Endothelial cell of umbilical vein (primary cell): Measurements from ENCODE around the gene BCAR1. TPM values are rescaled to one million over a fixed set of nuclear protein-coding genes. Genes with fewer than 3 reads are reported as not detected.

ENCODE experiments used
- BruUV-seq: library from RNA; stranded (reverse); fragments of 400-500 nt; replicated peaks from 2 replicates; lab custom pipeline; 2021; lab: Mats Ljungman, UMichigan
- CTCF ChIA-PET: fragments of 300-600, 350-600 bp; sonication (Branson Sonifier 250); formaldehyde crosslinking; loops from one replicate; lab custom pipeline; 2021; ENCODE audit warnings: antibody characterized with exemption, inconsistent platforms; lab: Charles Lee
- POLR2A ChIA-PET: fragments of 300-600, 350-600 bp; sonication (Branson Sonifier 250); formaldehyde crosslinking; loops from one replicate; lab custom pipeline; 2021; ENCODE audit warnings: antibody characterized with exemption, inconsistent platforms; lab: Charles Lee
- DNase-seq: peaks from one replicate; pipeline ENCODE4 v3.0.0-alpha.2; 2011; ENCODE audit warnings: low read depth, low spot score
- FAIRE-seq: peaks from 2 replicates; lab custom pipeline; 2011; peaks lifted over from hg19 to GRCh38; lab: Jason Lieb, UNC
- H2AFZ ChIP-seq: 2 replicates; pipeline ENCODE4 v1.6.0; 2012; ENCODE audit warnings: low read depth, low read length, control low read depth, inconsistent platforms
- H3K27ac ChIP-seq: 2 replicates; pipeline ENCODE4 v1.5.1; 2011; ENCODE audit warnings: low read depth, mild to moderate bottlenecking, control low read depth, low read length, moderate library complexity; ENCODE audit not compliant: insufficient read depth
- H3K27me3 ChIP-seq, 2 experiments: 2 replicates each; pipeline versions ENCODE4 v1.6.0 to v1.6.1; 2011; ENCODE audit warnings: low read length in 2 of 2, mixed read lengths in 1 of 2; ENCODE audit not compliant: control insufficient read depth in 2 of 2, insufficient read depth in 2 of 2
- H3K36me3 ChIP-seq, 2 experiments: 2 replicates in 1 of 2; 3 replicates in 1 of 2; pipeline ENCODE4 v1.5.1; 2011; ENCODE audit warnings: low read length in 2 of 2, mild to moderate bottlenecking in 1 of 2, moderate library complexity in 1 of 2; ENCODE audit not compliant: control insufficient read depth in 2 of 2, insufficient read depth in 2 of 2; ENCODE audit errors: extremely low read depth in 1 of 2
- H3K4me1 ChIP-seq: 3 replicates; pipeline ENCODE4 v1.5.1; 2011; ENCODE audit warnings: mild to moderate bottlenecking, low read length; ENCODE audit not compliant: control insufficient read depth, insufficient read depth; ENCODE audit errors: extremely low read depth
- H3K4me2 ChIP-seq: 2 replicates; pipeline ENCODE4 v1.6.1; 2011; ENCODE audit warnings: low read length, control low read depth, mixed read lengths; ENCODE audit not compliant: insufficient read depth
- H3K4me3 ChIP-seq, 3 experiments: fragments of 200-600 bp in 1 of 3; sonication (generic), shearing (Covaris generic) in 1 of 3; replicated peaks in 1 of 3; 2 replicates each; pipeline ENCODE4 v1.5.1; 2011 to 2016; ENCODE audit warnings: control low read depth in 3 of 3, low read length in 3 of 3, mild to moderate bottlenecking in 2 of 3, inconsistent platforms in 1 of 3, low read depth in 1 of 3, moderate library complexity in 1 of 3; ENCODE audit not compliant: insufficient read depth in 1 of 3
- H3K79me2 ChIP-seq: 2 replicates; pipeline ENCODE4 v1.6.0; 2012; ENCODE audit warnings: low read length, inconsistent platforms; ENCODE audit not compliant: control insufficient read depth, insufficient read depth
- H3K9ac ChIP-seq: replicated peaks from 2 replicates; pipeline ENCODE3; 2011; ENCODE audit warnings: low read length, control low read depth; ENCODE audit not compliant: insufficient read depth; ENCODE audit errors: extremely low read depth
- H3K9me1 ChIP-seq: replicated peaks from 3 replicates; pipeline ENCODE4 v1.6.0; 2011; ENCODE audit warnings: mild to moderate bottlenecking, low read length; ENCODE audit not compliant: control insufficient read depth, insufficient read depth; ENCODE audit errors: extremely low read depth
- H3K9me3 ChIP-seq: replicated peaks from 2 replicates; pipeline ENCODE4 v1.5.1; 2012; ENCODE audit warnings: low read length, inconsistent platforms; ENCODE audit not compliant: control insufficient read depth, insufficient read depth
- H4K20me1 ChIP-seq: replicated peaks from 2 replicates; pipeline ENCODE3; 2011; ENCODE audit warnings: mild to moderate bottlenecking, low read length; ENCODE audit not compliant: control insufficient read depth, insufficient read depth; ENCODE audit errors: extremely low read depth
- CTCF ChIP-seq, 2 donors: IDR thresholded peaks; 1 replicate in 1 of 2; 2 replicates in 1 of 2; pipeline ENCODE4 v1.5.1; 2011; ENCODE audit warnings: low read length in 2 of 2, mild to moderate bottlenecking in 2 of 2, moderate library complexity in 2 of 2, control low read depth in 1 of 2, inconsistent platforms in 1 of 2, low read depth in 1 of 2; ENCODE audit not compliant: insufficient read depth in 1 of 2; ENCODE audit errors: extremely low read depth in 1 of 2
- EZH2 ChIP-seq: IDR thresholded peaks from 2 replicates; pipeline ENCODE4 v1.6.1; 2012; ENCODE audit warnings: borderline replicate concordance, low read depth, mild to moderate bottlenecking, moderate library complexity, low read length, inconsistent platforms; ENCODE audit not compliant: severe bottlenecking
- FOS ChIP-seq: IDR thresholded peaks from 2 replicates; pipeline ENCODE4 v1.6.1; 2011; ENCODE audit warnings: mild to moderate bottlenecking, low read length, moderate library complexity, borderline replicate concordance; ENCODE audit not compliant: insufficient read depth
- GATA2 ChIP-seq: IDR thresholded peaks from 2 replicates; pipeline ENCODE4 v1.7.0; 2011; ENCODE audit warnings: low read depth, mild to moderate bottlenecking, moderate library complexity, mixed read lengths, low read length; ENCODE audit not compliant: insufficient read length, insufficient read depth
- JUN ChIP-seq: IDR thresholded peaks from 2 replicates; pipeline ENCODE4 v1.6.1; 2011; ENCODE audit warnings: borderline replicate concordance, low read depth; ENCODE audit not compliant: insufficient read length, insufficient read depth
- MAX ChIP-seq: IDR thresholded peaks from 2 replicates; pipeline ENCODE4 v1.6.1; 2011; ENCODE audit not compliant: insufficient read depth, insufficient read length
- MYC ChIP-seq: IDR thresholded peaks from one replicate; pipeline ENCODE4 v1.6.1; 2011; ENCODE audit warnings: mild to moderate bottlenecking, low read depth, low read length
- POLR2A ChIP-seq: IDR thresholded peaks from 2 replicates; pipeline ENCODE4 v1.6.1; 2012; ENCODE audit warnings: low read depth, mild to moderate bottlenecking, control low read depth, low read length
- POLR2AphosphoS5 ChIP-seq: IDR thresholded peaks from 2 replicates; pipeline ENCODE4 v1.6.1; 2012; ENCODE audit warnings: low read depth, mild to moderate bottlenecking, control low read depth, low read length, moderate library complexity; ENCODE audit not compliant: insufficient read depth
- dilution Hi-C: fragments of 300-500 bp; cut with MboI; formaldehyde crosslinking; loops from one replicate; pipeline ENCODE4 v1.15.0; 2019; ENCODE audit warnings: low sequenced_read_pairs; ENCODE audit not compliant: extremely low pct_ligation_motif_present
- intact Hi-C: fragments of 100-400 bp; cut with micrococcal nuclease; formaldehyde crosslinking; loops from one replicate; pipeline ENCODE4 v1.10.0; 2022
- polyA plus RNA-seq, 4 experiments: library from polyadenylated mRNA; depleted of rRNA in 3 of 4; stranded (reverse) in 3 of 4; unstranded in 1 of 4; fragments of >200 nt; gene quantifications; 2 replicates each; pipeline versions ENCODE4 v1.2.1 to v1.2.3, GENCODE V29; 2011 to 2012; ENCODE audit warnings: missing spikeins in 1 of 4
- total RNA-seq: library from RNA; stranded (reverse); gene quantifications from 2 replicates; pipeline ENCODE4 v1.2.3, GENCODE V29; 2021

BCAR1 gene
- total and polyA plus RNA-seq, 2 donors (not counting 3 experiments of a cell fraction or from before 2014, with no cell fraction given): 171 to 267 TPM

GRCh38 chr16:75282466-75283281 lies 31.2 kb upstream of the BCAR1 start:
- Histone ChIP-seq H3K27me3 (no peaks in the 10 kb centered on the region), H3K27ac (no peak overlapping the region), H3K4me2 (no peak overlapping the region), H3K9me3 (no peaks in the 10 kb centered on the region), H2AFZ (no peak overlapping the region), H3K36me3 (no peaks in the 10 kb centered on the region), H3K4me1 (peaks cover 4% of the 10 kb centered on the region), H4K20me1 (no peaks in the 10 kb centered on the region), H3K9ac (no peak overlapping the region), H3K4me3 (no peak overlapping the region), H3K79me2 (no peaks in the 10 kb centered on the region), H3K9me1 (no peaks in the 10 kb centered on the region)
- DNase-seq (no peak), FAIRE-seq (no peak)
- POLR2A ChIA-PET: interaction anchor here (0.6 kb wide), 1 partner anchor 22 kb away, joined by 5 read pairs; no protein-coding TSS in a partner anchor
- TF ChIP-seq MAX: no peak
- TF ChIP-seq JUN: no peak
- no peak for TF ChIP-seq GATA2
- CTCF ChIA-PET: interaction anchor here (0.7 to 2.8 kb wide), 7 partner anchors 11 to 120 kb away, joined by 3 to 9 read pairs (median 4); no protein-coding TSS in a partner anchor
- BruUV-seq: no TSS peak
- intact Hi-C loops (no loop called here), dilution Hi-C loops (no loop called here)

GRCh38 chr16:75281826-75282225 lies 30.4 kb upstream of the BCAR1 start:
- ChIA-PET CTCF (interaction anchor here (0.9 to 2.8 kb wide), 3 partner anchors 10 to 48 kb away, joined by 3 to 9 read pairs (median 3); no protein-coding TSS in a partner anchor), POLR2A (no interaction called here)
- TF ChIP-seq EZH2 (no peak), POLR2A (no peak), POLR2AphosphoS5 (no peak), JUN (no peak), MYC (no peak), MAX (no peak), FOS (no peak), GATA2 (no peak), CTCF (IDR thresholded peaks at IDR 0.05; ENCODE audit: extremely low read depth in 1 of 2, insufficient read depth in 1 of 2, low read depth in 1 of 2, low read length in 2 of 2) (no peak)
- intact Hi-C loops (no loop called here), dilution Hi-C loops (no loop called here)
- Histone ChIP-seq H3K27me3 (no peaks in the 10 kb centered on the region), H3K9me1 (no peaks in the 10 kb centered on the region), H3K4me2 (no peak overlapping the region), H3K36me3 (no peaks in the 10 kb centered on the region), H2AFZ (no peak overlapping the region), H3K79me2 (no peaks in the 10 kb centered on the region), H3K4me1 (peaks cover 4% of the 10 kb centered on the region), H3K9ac (no peak overlapping the region), H3K4me3 (no peak overlapping the region), H3K9me3 (no peaks in the 10 kb centered on the region), H3K27ac (no peak overlapping the region), H4K20me1 (no peaks in the 10 kb centered on the region)
- FAIRE-seq (no peak), DNase-seq (no peak)
- BruUV-seq: no TSS peak
